ENCODE data around the gene WRAP73. TPM values are rescaled to one million over a fixed set of nuclear protein-coding genes. Genes with fewer than 3 reads are reported as not detected.

Gene WRAP73
- total RNA-seq, 3 donors from 2014 or later = 19.3 to 23.6 (median 20.2) TPM

DNA sequence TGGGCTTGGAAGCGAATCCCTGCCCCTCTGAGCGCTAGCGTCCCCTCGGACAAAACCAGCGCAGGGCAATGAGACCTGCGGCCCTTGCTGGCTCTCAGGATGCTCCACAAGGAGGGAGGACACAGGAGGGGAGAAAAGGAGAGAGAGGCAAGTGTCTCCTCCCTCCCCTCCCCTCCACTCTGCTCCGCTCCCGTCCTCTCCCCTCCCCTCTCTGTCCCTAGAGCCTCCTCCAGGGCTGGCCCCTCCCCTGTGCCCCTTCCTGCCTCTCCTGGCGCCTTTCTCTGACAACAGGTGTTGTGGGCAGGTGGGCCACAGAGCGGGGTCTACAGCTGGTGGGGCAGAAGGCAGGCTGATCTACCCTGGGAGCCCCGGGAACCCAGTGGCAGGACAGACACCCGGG is 37.6 kb upstream of the WRAP73 start:
- TF ChIP-seq POLR2A (IDR thresholded peaks at IDR 0.05) (no peak), POLR2AphosphoS5 (IDR thresholded peaks at IDR 0.05) (no peak)
- TF ChIP-seq, protein P1, sequence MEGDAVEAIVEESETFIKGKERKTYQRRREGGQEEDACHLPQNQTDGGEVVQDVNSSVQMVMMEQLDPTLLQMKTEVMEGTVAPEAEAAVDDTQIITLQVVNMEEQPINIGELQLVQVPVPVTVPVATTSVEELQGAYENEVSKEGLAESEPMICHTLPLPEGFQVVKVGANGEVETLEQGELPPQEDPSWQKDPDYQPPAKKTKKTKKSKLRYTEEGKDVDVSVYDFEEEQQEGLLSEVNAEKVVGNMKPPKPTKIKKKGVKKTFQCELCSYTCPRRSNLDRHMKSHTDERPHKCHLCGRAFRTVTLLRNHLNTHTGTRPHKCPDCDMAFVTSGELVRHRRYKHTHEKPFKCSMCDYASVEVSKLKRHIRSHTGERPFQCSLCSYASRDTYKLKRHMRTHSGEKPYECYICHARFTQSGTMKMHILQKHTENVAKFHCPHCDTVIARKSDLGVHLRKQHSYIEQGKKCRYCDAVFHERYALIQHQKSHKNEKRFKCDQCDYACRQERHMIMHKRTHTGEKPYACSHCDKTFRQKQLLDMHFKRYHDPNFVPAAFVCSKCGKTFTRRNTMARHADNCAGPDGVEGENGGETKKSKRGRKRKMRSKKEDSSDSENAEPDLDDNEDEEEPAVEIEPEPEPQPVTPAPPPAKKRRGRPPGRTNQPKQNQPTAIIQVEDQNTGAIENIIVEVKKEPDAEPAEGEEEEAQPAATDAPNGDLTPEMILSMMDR (IDR thresholded peaks at IDR 0.05) = no peak
- Histone ChIP-seq H3K36me3 (no peaks in the 10 kb centered on the region), H3K4me1 (no peaks in the 10 kb centered on the region), H3K27ac (no peak overlapping the region), H3K9me3 (no peaks in the 10 kb centered on the region), H3K4me3 (no peak overlapping the region), H3K27me3 (peaks cover 0 to 27% of the 10 kb centered on the region in 2 donors)
- intact Hi-C loops (cut with DNase I; ENCODE audit: low total_unique reads) = no loop called here
- no peak for DNase-seq (ENCODE audit: low spot score in 2 of 2)

DNA sequence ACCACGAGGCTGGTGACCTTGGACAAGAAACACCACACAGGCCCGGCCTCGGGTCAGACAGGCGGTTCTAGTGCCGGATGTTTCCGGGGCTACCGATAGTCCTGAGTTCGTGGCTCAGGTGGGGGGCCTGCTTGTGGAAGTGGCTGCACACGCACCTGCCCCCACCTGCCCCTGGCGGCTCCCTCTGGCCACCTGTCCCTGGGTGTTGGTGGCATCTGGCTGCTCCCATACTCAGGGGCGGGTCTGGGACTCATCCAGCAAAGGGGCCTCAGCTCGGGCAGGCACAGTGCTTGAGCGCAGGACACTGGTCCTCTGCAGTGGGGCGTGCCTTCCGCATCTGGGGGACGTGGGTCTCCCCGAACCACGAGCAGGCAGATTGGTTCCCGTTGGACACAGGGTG is 36.0 kb upstream of the WRAP73 start:
- Histone ChIP-seq H3K9me3 (no peaks in the 10 kb centered on the region), H3K27ac (peak overlapping the region in 1 of 2 donors; percentile 7), H3K4me3 (no peak overlapping the region), H3K27me3 (peaks cover 0 to 29% of the 10 kb centered on the region in 2 donors), H3K4me1 (no peaks in the 10 kb centered on the region), H3K36me3 (no peaks in the 10 kb centered on the region)
- intact Hi-C loops (cut with DNase I; ENCODE audit: low total_unique reads) = no loop called here
- no peak for TF ChIP-seq POLR2AphosphoS5 (IDR thresholded peaks at IDR 0.05)
- no peak for DNase-seq (ENCODE audit: low spot score in 2 of 2)

DNA sequence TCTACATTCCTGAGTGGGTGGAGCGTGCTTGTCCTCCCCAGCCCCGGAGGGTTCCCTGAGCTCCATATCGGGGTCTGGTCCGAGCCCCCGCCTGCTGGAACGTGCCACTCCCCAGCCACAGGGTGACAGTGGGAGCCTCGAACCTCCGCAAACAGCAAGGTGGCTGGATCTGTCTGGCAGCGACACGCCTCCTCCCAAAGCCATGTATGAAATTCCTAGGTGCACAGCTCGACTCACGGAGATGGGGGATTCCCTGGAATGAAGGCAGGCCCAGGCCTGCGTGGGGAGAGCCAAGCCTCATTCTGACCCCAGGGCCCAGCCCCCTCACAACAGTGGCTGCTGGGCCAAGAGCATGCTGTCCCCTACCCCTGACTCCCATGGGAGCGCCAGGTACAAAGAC is 35.3 kb upstream of the WRAP73 start:
- peak overlapping the region; percentile 7 to 16 for H3K27ac ChIP-seq

DNA sequence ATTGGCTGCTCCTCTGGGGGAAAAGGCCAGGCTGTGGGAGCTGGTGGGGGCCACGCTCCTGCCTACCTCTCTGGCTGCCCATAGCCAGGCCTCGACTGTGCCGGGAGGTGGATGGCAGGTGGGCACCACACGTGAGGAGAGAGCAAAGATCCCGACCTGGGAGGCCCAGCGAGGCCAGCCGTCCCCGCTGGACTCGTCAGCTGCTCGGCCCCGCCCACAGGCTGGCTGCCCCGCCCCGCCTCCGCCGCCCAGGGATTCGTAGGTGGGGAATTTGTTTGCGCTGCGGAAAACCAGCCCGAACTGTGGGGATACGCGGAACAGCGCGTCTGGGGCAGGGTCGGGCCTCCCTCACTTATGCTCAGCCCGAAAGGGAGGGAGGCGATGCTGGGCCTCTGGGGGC is 34.1 kb upstream of the WRAP73 start:
- Histone ChIP-seq H3K36me3 (no peaks in the 10 kb centered on the region), H3K9me3 (no peaks in the 10 kb centered on the region), H3K4me3 (peak overlapping the region in 2 of 3 donors; percentile 16 to 48), H3K4me1 (no peaks in the 10 kb centered on the region), H3K27me3 (peaks cover 0 to 12% of the 10 kb centered on the region in 2 donors), H3K27ac (no peak overlapping the region)
- no peak for DNase-seq (ENCODE audit: low spot score in 2 of 2)
- intact Hi-C loops (cut with DNase I; ENCODE audit: low total_unique reads) = no loop called here
- TF ChIP-seq, protein P1 (IDR thresholded peaks at IDR 0.05) = no peak
- TF ChIP-seq POLR2A (IDR thresholded peaks at IDR 0.05) = no peak
- TF ChIP-seq POLR2AphosphoS5 (IDR thresholded peaks at IDR 0.05) = no peak

More for the DNA sequence above, 35.3 kb upstream of the WRAP73 start:
- H3K36me3 ChIP-seq = no peaks in the 10 kb centered on the region
- peak in 1 of 2 donors; percentile 60 for DNase-seq (ENCODE audit: low spot score in 2 of 2)
- peaks cover 0 to 24% of the 10 kb centered on the region in 2 donors for H3K27me3 ChIP-seq
- no peaks in the 10 kb centered on the region for H3K9me3 ChIP-seq
- TF ChIP-seq POLR2A (IDR thresholded peaks at IDR 0.05) = no peak
- TF ChIP-seq POLR2AphosphoS5 (IDR thresholded peaks at IDR 0.05) = no peak
- TF ChIP-seq, protein P1 (IDR thresholded peaks at IDR 0.05) = no peak
- intact Hi-C loops (cut with DNase I; ENCODE audit: low total_unique reads) = no loop called here
- no peaks in the 10 kb centered on the region for H3K4me1 ChIP-seq
- H3K4me3 ChIP-seq = no peak overlapping the region

DNA sequence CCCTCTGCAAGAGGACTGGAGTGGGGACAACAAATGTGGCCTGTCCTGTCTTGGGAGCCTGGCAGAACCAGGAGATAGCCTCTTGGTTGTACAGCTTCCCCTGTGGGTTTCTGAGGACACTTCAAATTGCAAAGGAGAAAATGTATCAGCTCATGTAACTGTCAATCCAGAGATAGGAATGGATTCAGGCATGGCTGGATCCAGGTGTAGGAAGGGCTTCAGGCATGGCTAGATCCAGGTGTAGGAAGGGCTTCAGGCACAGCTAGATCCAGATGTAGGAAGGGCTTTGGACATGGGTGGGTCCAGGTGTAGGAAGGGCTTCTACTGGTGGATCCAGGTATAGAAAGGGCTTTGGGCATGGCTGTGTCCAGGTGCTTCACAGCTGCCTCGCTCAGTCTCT is 33.3 kb upstream of the WRAP73 start:
- Histone ChIP-seq H3K9me3 (no peaks in the 10 kb centered on the region), H3K36me3 (no peaks in the 10 kb centered on the region), H3K4me1 (no peaks in the 10 kb centered on the region), H3K27ac (no peak overlapping the region), H3K4me3 (no peak overlapping the region), H3K27me3 (peaks cover 0 to 6% of the 10 kb centered on the region in 2 donors)
- intact Hi-C loops (cut with DNase I; ENCODE audit: low total_unique reads) = no loop called here
- TF ChIP-seq, protein P1 (IDR thresholded peaks at IDR 0.05) = no peak
- TF ChIP-seq POLR2A (IDR thresholded peaks at IDR 0.05) (no peak), POLR2AphosphoS5 (IDR thresholded peaks at IDR 0.05) (no peak)
- DNase-seq (ENCODE audit: low spot score in 2 of 2) = no peak
